Measurements from ENCODE around the gene ACTR6.

GRCh38 chr12:100273782-100274181 lies 73.2 kb downstream of the ACTR6 start:
- TF ChIP-seq EZH2 (IDR thresholded peaks at IDR 0.05; ENCODE audit: insufficient read depth, poor library complexity, severe bottlenecking), result no peak
- no peak for TF ChIP-seq EZH2phosphoT487 (IDR thresholded peaks at IDR 0.05; ENCODE audit: insufficient read depth, low read depth)

All from GM23248 (cell line).